Measurements from ENCODE around the gene BNC2. TPM values are rescaled to one million over a fixed set of nuclear protein-coding genes. Genes with fewer than 3 reads are reported as not detected.

The BNC2 gene
- total RNA-seq, 1 experiment from 2014 or later: 11.7 TPM

DNA sequence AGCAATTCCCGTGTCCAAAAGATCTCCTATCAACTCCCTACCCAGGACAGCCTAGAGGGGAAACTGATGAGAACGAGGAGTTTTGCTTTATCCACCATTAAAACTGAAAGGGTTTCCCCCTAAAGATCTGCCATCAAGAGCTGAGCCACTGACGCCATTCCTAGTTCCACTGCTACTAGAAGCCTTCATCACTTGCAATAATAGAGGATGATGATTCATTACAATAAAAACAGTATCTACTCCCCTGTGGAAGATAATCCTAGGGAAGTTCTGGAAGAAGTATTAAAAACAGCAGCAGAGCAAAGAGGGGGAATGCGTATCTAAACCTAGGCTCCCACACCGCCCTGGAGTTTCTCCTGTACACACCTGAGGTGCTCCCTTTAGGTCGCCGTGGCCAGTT, 394.5 kb downstream of the BNC2 start:
- H3K4me1 ChIP-seq (ENCODE audit: insufficient read depth, low read length): no peaks in the 10 kb centered on the region
- no peaks in the 10 kb centered on the region for H3K9me2 ChIP-seq (replicated peaks; ENCODE audit: low read length)
- intact Hi-C loops (cut with micrococcal nuclease): no loop called here
- no peaks in the 10 kb centered on the region for H3K27me3 ChIP-seq (ENCODE audit: low read length)
- H3K9ac ChIP-seq (ENCODE audit: low read length): no peak overlapping the region
- no peaks in the 10 kb centered on the region for H3K79me2 ChIP-seq (ENCODE audit: low read length)
- no peak overlapping the region for H2AFZ ChIP-seq (ENCODE audit: low read length)
- no peaks in the 10 kb centered on the region for H3K9me3 ChIP-seq (ENCODE audit: low read length)
- H3F3A ChIP-seq (ENCODE audit: low read length, unreplicated experiment): no peaks in the 10 kb centered on the region
- ATAC-seq (no peak), DNase-seq (no peak)
- CTCF ChIA-PET: no interaction called here
- no peak overlapping the region for H3K4me2 ChIP-seq (ENCODE audit: low read length)
- no peaks in the 10 kb centered on the region for H3K36me3 ChIP-seq (ENCODE audit: low read depth, low read length)
- TF ChIP-seq EZH2phosphoT487 (IDR thresholded peaks at IDR 0.05; ENCODE audit: borderline replicate concordance, low read length) (no peak), EZH2 (IDR thresholded peaks at IDR 0.05; ENCODE audit: low read length, unreplicated experiment) (no peak)
- TF ChIP-seq, protein P1, sequence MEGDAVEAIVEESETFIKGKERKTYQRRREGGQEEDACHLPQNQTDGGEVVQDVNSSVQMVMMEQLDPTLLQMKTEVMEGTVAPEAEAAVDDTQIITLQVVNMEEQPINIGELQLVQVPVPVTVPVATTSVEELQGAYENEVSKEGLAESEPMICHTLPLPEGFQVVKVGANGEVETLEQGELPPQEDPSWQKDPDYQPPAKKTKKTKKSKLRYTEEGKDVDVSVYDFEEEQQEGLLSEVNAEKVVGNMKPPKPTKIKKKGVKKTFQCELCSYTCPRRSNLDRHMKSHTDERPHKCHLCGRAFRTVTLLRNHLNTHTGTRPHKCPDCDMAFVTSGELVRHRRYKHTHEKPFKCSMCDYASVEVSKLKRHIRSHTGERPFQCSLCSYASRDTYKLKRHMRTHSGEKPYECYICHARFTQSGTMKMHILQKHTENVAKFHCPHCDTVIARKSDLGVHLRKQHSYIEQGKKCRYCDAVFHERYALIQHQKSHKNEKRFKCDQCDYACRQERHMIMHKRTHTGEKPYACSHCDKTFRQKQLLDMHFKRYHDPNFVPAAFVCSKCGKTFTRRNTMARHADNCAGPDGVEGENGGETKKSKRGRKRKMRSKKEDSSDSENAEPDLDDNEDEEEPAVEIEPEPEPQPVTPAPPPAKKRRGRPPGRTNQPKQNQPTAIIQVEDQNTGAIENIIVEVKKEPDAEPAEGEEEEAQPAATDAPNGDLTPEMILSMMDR (conservative IDR thresholded peaks at IDR 0.05; ENCODE audit: low read depth, low read length): no peak
- no peak overlapping the region for H3K27ac ChIP-seq (ENCODE audit: low read length)
- POLR2A ChIA-PET (ENCODE audit: unreplicated experiment): no interaction called here
- H4K20me1 ChIP-seq (ENCODE audit: low read length): no peaks in the 10 kb centered on the region
- no TSS peak for BruUV-seq (replicated peaks)
- H3K4me3 ChIP-seq (ENCODE audit: low read length): no peak overlapping the region

DNA sequence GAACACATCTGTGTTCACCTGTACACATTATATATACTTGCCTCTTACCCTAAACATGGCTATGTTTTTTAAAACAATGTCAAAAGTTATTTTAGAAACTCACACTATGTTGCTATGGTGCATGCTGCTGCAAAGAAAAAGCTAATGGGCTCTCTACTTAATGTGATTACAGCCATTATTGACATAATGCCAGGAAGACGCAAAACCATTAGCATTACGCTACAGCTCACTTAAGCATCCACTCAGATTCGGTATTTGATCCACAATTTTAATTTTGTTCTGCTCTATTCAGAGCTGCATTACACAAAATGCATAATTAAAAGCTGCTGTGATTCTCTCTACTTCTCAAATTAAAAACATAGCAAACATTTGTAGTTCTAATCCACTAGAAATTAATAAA, 395.2 kb downstream of the BNC2 start:
- Histone ChIP-seq H3K9ac (ENCODE audit: low read length) (no peak overlapping the region), H3K79me2 (ENCODE audit: low read length) (no peaks in the 10 kb centered on the region), H3K4me3 (ENCODE audit: low read length) (no peak overlapping the region), H3K9me3 (ENCODE audit: low read length) (no peaks in the 10 kb centered on the region), H3K36me3 (ENCODE audit: low read depth, low read length) (no peaks in the 10 kb centered on the region), H4K20me1 (ENCODE audit: low read length) (no peaks in the 10 kb centered on the region), H3K27me3 (ENCODE audit: low read length) (no peaks in the 10 kb centered on the region), H3F3A (ENCODE audit: low read length, unreplicated experiment) (no peaks in the 10 kb centered on the region), H3K4me1 (ENCODE audit: insufficient read depth, low read length) (no peaks in the 10 kb centered on the region), H2AFZ (ENCODE audit: low read length) (no peak overlapping the region), H3K9me2 (replicated peaks; ENCODE audit: low read length) (no peaks in the 10 kb centered on the region), H3K27ac (ENCODE audit: low read length) (no peak overlapping the region), H3K4me2 (ENCODE audit: low read length) (no peak overlapping the region)
- BruUV-seq (replicated peaks): no TSS peak
- TF ChIP-seq EZH2 (IDR thresholded peaks at IDR 0.05; ENCODE audit: low read length, unreplicated experiment): no peak
- TF ChIP-seq, protein P1 (conservative IDR thresholded peaks at IDR 0.05; ENCODE audit: low read depth, low read length): no peak
- no peak for TF ChIP-seq EZH2phosphoT487 (IDR thresholded peaks at IDR 0.05; ENCODE audit: borderline replicate concordance, low read length)
- ATAC-seq (no peak), DNase-seq (no peak)
- intact Hi-C loops (cut with micrococcal nuclease): no loop called here
- POLR2A ChIA-PET (ENCODE audit: unreplicated experiment): no interaction called here
- CTCF ChIA-PET: no interaction called here

DNA sequence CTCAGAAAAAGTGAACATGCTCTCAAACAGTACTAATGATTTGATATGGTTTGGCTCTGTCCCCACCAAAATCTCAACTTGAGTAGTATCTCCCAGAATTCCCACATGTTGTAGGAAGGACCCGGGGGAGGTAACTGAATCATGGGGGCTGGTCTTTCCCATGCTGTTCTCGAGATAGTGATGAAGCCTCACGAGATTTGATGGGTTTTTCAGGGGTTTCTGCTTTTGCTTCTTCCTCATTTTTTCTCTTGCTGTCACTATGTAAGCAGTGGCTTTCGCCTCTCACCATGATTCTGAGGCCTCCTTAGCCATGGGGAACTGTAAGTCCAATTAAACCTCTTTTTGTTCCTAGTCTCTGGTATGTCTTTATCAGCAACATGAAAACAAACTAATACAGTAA, 401.3 kb downstream of the BNC2 start:
- no peaks in the 10 kb centered on the region for H3K9me3 ChIP-seq (ENCODE audit: low read length)
- no peaks in the 10 kb centered on the region for H3K9me2 ChIP-seq (replicated peaks; ENCODE audit: low read length)
- BruUV-seq (replicated peaks): no TSS peak
- no peak overlapping the region for H3K4me2 ChIP-seq (ENCODE audit: low read length)
- H3K27me3 ChIP-seq (ENCODE audit: low read length): no peaks in the 10 kb centered on the region
- TF ChIP-seq EZH2 (IDR thresholded peaks at IDR 0.05; ENCODE audit: low read length, unreplicated experiment) (no peak), EZH2phosphoT487 (IDR thresholded peaks at IDR 0.05; ENCODE audit: borderline replicate concordance, low read length) (no peak)
- TF ChIP-seq, protein P1 (conservative IDR thresholded peaks at IDR 0.05; ENCODE audit: low read depth, low read length): no peak
- ChIA-PET POLR2A (ENCODE audit: unreplicated experiment) (no interaction called here), CTCF (no interaction called here)
- no peak overlapping the region for H3K9ac ChIP-seq (ENCODE audit: low read length)
- H4K20me1 ChIP-seq (ENCODE audit: low read length): no peaks in the 10 kb centered on the region
- H3K36me3 ChIP-seq (ENCODE audit: low read depth, low read length): no peaks in the 10 kb centered on the region
- H3K4me3 ChIP-seq (ENCODE audit: low read length): no peak overlapping the region
- intact Hi-C loops (cut with micrococcal nuclease): no loop called here
- H2AFZ ChIP-seq (ENCODE audit: low read length): no peak overlapping the region
- no peaks in the 10 kb centered on the region for H3K4me1 ChIP-seq (ENCODE audit: insufficient read depth, low read length)
- no peaks in the 10 kb centered on the region for H3K79me2 ChIP-seq (ENCODE audit: low read length)
- DNase-seq (no peak), ATAC-seq (no peak)
- no peaks in the 10 kb centered on the region for H3F3A ChIP-seq (ENCODE audit: low read length, unreplicated experiment)
- H3K27ac ChIP-seq (ENCODE audit: low read length): no peak overlapping the region
